ENCODE data around the gene SMAP2. TPM values are rescaled to one million over a fixed set of nuclear protein-coding genes. Genes with fewer than 3 reads are reported as not detected.

The SMAP2 gene
- total and polyA plus RNA-seq, 10 of the 15 experiments (the other 5 are each of a cell fraction or from before 2014, with no cell fraction given), result 33.4 to 177 (median 105) TPM

DNA sequence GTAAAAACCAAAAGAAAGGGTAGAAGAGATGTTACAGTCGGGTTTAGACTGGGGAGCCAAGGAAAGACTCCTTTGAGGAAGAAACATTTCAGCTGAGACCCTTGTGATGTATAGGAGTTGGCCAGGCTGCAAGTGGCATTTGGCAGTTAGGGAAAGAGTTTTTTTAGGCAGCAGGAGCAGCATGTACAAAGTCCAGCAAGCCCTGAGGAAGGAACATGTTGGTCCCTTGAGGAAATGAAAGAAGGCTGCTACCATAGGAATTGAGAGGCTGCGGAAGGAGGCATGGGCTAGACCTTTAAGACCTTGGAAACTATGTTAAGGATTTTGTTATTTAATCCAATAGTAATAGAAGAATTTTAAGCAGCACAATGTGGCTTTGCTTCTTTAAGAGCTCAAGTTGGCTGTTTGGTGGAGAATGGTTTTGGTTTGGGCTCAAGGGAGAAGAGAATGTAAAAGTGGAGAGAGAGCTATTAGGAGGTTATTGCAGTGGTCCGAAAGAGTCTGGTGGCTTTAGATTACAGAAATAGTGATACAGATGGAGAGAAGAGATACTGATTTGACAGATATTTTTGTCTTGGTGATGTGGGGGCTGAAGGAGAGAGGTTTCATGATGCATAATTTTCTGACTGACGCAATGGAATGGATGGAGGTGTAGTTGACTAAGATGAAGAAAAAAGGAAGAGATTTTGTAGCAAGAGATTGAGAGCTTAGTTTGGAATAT lies 26.6 kb downstream of the SMAP2 start (continued):
- TF ChIP-seq, protein P1, sequence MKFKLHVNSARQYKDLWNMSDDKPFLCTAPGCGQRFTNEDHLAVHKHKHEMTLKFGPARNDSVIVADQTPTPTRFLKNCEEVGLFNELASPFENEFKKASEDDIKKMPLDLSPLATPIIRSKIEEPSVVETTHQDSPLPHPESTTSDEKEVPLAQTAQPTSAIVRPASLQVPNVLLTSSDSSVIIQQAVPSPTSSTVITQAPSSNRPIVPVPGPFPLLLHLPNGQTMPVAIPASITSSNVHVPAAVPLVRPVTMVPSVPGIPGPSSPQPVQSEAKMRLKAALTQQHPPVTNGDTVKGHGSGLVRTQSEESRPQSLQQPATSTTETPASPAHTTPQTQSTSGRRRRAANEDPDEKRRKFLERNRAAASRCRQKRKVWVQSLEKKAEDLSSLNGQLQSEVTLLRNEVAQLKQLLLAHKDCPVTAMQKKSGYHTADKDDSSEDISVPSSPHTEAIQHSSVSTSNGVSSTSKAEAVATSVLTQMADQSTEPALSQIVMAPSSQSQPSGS (IDR thresholded peaks at IDR 0.05; ENCODE audit: low read length), result peak; percentile 83
- TF ChIP-seq TCF7 (IDR thresholded peaks at IDR 0.05; ENCODE audit: borderline replicate concordance) (peak; percentile 51; the same call in 1 of the 2 replicates), NR2C2 (IDR thresholded peaks at IDR 0.05; ENCODE audit: borderline replicate concordance, control insufficient read depth, insufficient read length, low read depth) (no peak), PAX8 (IDR thresholded peaks at IDR 0.05) (no peak), ZNF207 (IDR thresholded peaks at IDR 0.05; ENCODE audit: borderline replicate concordance) (no peak), STAT1 (conservative IDR thresholded peaks at IDR 0.05) (no peak), ATF7 (IDR thresholded peaks at IDR 0.05; ENCODE audit: low read depth) (peak; percentile 90), MEF2A (IDR thresholded peaks at IDR 0.05; ENCODE audit: insufficient read depth, low read depth, low read length) (peak; percentile 95), SRF (IDR thresholded peaks at IDR 0.05; ENCODE audit: low read depth in 2 of 2, low read length in 2 of 2) (no peak), RUNX3 (IDR thresholded peaks at IDR 0.05; ENCODE audit: low read length) (peak; percentile 83), DPF2 (IDR thresholded peaks at IDR 0.05) (0 out of 2 replicates have a peak, but pooled peaks have one; percentile 20), SREBF1 (IDR thresholded peaks at IDR 0.05; ENCODE audit: low read length) (no peak), CHD2 (IDR thresholded peaks at IDR 0.05; ENCODE audit: borderline replicate concordance, low read depth, low read length) (peak; percentile 47; the same call in 1 of the 2 replicates), SUPT20H (IDR thresholded peaks at IDR 0.05; ENCODE audit: borderline replicate concordance, control insufficient read depth, low read depth, low read length) (no peak), TAF1 (IDR thresholded peaks at IDR 0.05; ENCODE audit: borderline replicate concordance, low read depth, low read length) (no peak), MXI1 (IDR thresholded peaks at IDR 0.05; ENCODE audit: low read depth, low read length) (no peak), NR2F1 (conservative IDR thresholded peaks at IDR 0.05) (no peak), FOXM1 (IDR thresholded peaks at IDR 0.05; ENCODE audit: low read depth, low read length) (0 out of 2 replicates have a peak, but pooled peaks have one; percentile 50), CREM (IDR thresholded peaks at IDR 0.05; ENCODE audit: low read depth) (peak; percentile 91)
- TF ChIP-seq, protein P2, sequence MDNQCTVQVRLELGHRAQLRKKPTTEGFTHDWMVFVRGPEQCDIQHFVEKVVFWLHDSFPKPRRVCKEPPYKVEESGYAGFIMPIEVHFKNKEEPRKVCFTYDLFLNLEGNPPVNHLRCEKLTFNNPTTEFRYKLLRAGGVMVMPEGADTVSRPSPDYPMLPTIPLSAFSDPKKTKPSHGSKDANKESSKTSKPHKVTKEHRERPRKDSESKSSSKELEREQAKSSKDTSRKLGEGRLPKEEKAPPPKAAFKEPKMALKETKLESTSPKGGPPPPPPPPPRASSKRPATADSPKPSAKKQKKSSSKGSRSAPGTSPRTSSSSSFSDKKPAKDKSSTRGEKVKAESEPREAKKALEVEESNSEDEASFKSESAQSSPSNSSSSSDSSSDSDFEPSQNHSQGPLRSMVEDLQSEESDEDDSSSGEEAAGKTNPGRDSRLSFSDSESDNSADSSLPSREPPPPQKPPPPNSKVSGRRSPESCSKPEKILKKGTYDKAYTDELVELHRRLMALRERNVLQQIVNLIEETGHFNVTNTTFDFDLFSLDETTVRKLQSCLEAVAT (IDR thresholded peaks at IDR 0.05), result peak; percentile 86
- TF ChIP-seq, protein P3, sequence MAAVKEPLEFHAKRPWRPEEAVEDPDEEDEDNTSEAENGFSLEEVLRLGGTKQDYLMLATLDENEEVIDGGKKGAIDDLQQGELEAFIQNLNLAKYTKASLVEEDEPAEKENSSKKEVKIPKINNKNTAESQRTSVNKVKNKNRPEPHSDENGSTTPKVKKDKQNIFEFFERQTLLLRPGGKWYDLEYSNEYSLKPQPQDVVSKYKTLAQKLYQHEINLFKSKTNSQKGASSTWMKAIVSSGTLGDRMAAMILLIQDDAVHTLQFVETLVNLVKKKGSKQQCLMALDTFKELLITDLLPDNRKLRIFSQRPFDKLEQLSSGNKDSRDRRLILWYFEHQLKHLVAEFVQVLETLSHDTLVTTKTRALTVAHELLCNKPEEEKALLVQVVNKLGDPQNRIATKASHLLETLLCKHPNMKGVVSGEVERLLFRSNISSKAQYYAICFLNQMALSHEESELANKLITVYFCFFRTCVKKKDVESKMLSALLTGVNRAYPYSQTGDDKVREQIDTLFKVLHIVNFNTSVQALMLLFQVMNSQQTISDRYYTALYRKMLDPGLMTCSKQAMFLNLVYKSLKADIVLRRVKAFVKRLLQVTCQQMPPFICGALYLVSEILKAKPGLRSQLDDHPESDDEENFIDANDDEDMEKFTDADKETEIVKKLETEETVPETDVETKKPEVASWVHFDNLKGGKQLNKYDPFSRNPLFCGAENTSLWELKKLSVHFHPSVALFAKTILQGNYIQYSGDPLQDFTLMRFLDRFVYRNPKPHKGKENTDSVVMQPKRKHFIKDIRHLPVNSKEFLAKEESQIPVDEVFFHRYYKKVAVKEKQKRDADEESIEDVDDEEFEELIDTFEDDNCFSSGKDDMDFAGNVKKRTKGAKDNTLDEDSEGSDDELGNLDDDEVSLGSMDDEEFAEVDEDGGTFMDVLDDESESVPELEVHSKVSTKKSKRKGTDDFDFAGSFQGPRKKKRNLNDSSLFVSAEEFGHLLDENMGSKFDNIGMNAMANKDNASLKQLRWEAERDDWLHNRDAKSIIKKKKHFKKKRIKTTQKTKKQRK (IDR thresholded peaks at IDR 0.05; ENCODE audit: low read depth, low read length), result no peak
- TF ChIP-seq, protein P4, sequence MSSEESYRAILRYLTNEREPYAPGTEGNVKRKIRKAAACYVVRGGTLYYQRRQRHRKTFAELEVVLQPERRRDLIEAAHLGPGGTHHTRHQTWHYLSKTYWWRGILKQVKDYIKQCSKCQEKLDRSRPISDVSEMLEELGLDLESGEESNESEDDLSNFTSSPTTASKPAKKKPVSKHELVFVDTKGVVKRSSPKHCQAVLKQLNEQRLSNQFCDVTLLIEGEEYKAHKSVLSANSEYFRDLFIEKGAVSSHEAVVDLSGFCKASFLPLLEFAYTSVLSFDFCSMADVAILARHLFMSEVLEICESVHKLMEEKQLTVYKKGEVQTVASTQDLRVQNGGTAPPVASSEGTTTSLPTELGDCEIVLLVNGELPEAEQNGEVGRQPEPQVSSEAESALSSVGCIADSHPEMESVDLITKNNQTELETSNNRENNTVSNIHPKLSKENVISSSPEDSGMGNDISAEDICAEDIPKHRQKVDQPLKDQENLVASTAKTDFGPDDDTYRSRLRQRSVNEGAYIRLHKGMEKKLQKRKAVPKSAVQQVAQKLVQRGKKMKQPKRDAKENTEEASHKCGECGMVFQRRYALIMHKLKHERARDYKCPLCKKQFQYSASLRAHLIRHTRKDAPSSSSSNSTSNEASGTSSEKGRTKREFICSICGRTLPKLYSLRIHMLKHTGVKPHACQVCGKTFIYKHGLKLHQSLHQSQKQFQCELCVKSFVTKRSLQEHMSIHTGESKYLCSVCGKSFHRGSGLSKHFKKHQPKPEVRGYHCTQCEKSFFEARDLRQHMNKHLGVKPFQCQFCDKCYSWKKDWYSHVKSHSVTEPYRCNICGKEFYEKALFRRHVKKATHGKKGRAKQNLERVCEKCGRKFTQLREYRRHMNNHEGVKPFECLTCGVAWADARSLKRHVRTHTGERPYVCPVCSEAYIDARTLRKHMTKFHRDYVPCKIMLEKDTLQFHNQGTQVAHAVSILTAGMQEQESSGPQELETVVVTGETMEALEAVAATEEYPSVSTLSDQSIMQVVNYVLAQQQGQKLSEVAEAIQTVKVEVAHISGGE (CRISPR knock-in tag; IDR thresholded peaks at IDR 0.05), result no peak

Measured in GM12878 (cell line).